Adrenal gland (tissue), 12 donors: ENCODE results near the gene B4GALNT2. TPM values are rescaled to one million over a fixed set of nuclear protein-coding genes. Genes with fewer than 3 reads are reported as not detected.
"Not testable (repeated sequence)": the region's sequence is repeated elsewhere in the genome, so short reads cannot be mapped to it uniquely, and the experiment has no call there.

Source experiments
- DNase-seq, 7 donors: peaks; one replicate each; pipeline ENCODE4 v3.0.0-alpha.2; 2019 to 2020
- H3K27ac ChIP-seq, 5 donors: fragments of 200-600 bp; sonication (generic) in 4 of 5; 1 replicate in 3 of 5; 2 replicates in 2 of 5; pipeline versions ENCODE4 v1.5.1 to v1.8.0; 2016 to 2020; ENCODE audit warnings: mild to moderate bottlenecking in 1 of 5
- H3K27me3 ChIP-seq: fragments of 200-600 bp; 2 replicates; pipeline ENCODE4 v1.8.0; 2021
- H3K36me3 ChIP-seq, 2 donors: fragments of 200-600 bp; replicated peaks in 1 of 2; 1 replicate in 1 of 2; 2 replicates in 1 of 2; pipeline versions ENCODE4 v1.5.1 to v1.8.0; 2018 to 2022
- H3K4me1 ChIP-seq, 2 donors: fragments of 200-600 bp; replicated peaks in 1 of 2; 1 replicate in 1 of 2; 2 replicates in 1 of 2; pipeline versions ENCODE4 v1.5.1 to v1.8.0; 2018 to 2021
- H3K4me3 ChIP-seq, 4 donors: fragments of 200-600 bp; sonication (generic) in 3 of 4; one replicate each; pipeline ENCODE4 v1.5.1; 2016 to 2018
- H3K9me3 ChIP-seq, 3 donors: fragments of 200-600 bp; sonication (generic) in 1 of 3; replicated peaks in 1 of 3; 1 replicate in 2 of 3; 2 replicates in 1 of 3; pipeline versions ENCODE4 v1.5.1 to v1.8.0; 2016 to 2021
- POLR2A ChIP-seq, 2 donors: fragments of 450-650 bp; IDR thresholded peaks; one replicate each; pipeline ENCODE4 v1.6.1; 2017; ENCODE audit warnings: antibody characterized with exemption in 2 of 2, mild to moderate bottlenecking in 2 of 2, moderate library complexity in 1 of 2
- WGBS, 4 donors: extraction: QIAGEN DNeasy Blood & Tissue Kit in 2 of 4; methylation state at CpG; one replicate each; pipeline versions ENCODE4 v1.1.5 to v1.1.7; 2013 to 2017; 5-methylcytosine and 5-hydroxymethylcytosine counted together
- intact Hi-C, 2 donors: fragments of 100-400 bp; cut with DNase I; formaldehyde crosslinking; loops; one replicate each; pipeline versions ENCODE4 v1.14.1 to v1.15.0; 2022 to 2023
- polyA plus RNA-seq, 3 donors: library from polyadenylated mRNA; stranded (reverse); fragments of 200-250 nt in 2 of 3; fragments of 350-450 nt in 1 of 3; fragmentation: Illumina TruSeq in 1 of 3; extraction: RNeasy Lipid Tissue Mini Kit (QIAGEN cat#74804) in 1 of 3; gene quantifications; one replicate each; pipeline ENCODE4 v1.2.3, GENCODE V29; 2013 to 2014
- total RNA-seq, 9 donors: library from RNA; depleted of rRNA in 4 of 9; stranded (reverse); fragments of >200 nt in 4 of 9; fragments of 120-200 nt in 1 of 9; fragmentation: NEBNext Ultra II Directional in 1 of 9; extraction: Animal tissue kit (Norgen Biotek cat#: 25700) in 1 of 9; gene quantifications; one replicate each; pipeline versions ENCODE4 v1.1.0 to v1.2.4, GENCODE V29; 2013 to 2023
- TF ChIP-seq, protein P1 (sequence below), 6 experiments: fragments of 450-650 bp in 4 of 6; fragments of 200-600 bp in 2 of 6; sonication (generic) in 1 of 6; IDR thresholded peaks; 1 replicate in 5 of 6; 2 replicates in 1 of 6; pipeline versions ENCODE4 v1.5.1 to v1.8.0; 2016 to 2021; ENCODE audit warnings: antibody characterized with exemption in 6 of 6, mild to moderate bottlenecking in 2 of 6, moderate library complexity in 1 of 6
- donor health status: healthy with polysubstance abuse.
- donor health status: Bipolar disorder and iron deficiency.
- donor health status: DM: yes; HTN: yes; CAD: no.
- donor health status: DM: no; HTN: no; CAD: no.
- donor health status: DM: no; HTN: no; CAD: no.
- donor health status: DM: yes; HTN: yes; CAD: no.

Gene B4GALNT2
- total and polyA plus RNA-seq, 12 donors = 0.04 to 3.4 (median 0.19) TPM; not detected in 2

DNA sequence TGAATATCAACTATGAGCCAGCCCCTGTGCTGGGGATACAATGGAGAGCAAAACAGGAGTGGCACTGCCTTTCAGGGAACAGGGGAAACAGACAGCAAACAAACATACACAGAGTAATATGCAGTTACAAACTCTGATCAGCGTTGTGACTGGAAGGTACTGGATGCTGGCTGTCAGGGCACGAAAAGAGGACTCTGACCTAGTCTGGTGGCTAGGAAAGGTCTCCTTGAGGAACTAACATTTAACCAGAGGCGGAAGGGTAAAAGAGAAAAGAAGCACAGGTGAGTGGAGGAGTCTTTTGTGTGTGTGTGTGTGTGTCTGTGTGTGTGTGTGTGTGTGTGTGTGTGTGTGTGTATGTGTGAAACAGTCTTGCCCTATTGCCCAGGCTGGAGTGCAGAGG is 12.4 kb upstream of the B4GALNT2 start:
- no peaks in the 10 kb centered on the region for H3K36me3 ChIP-seq
- H3K9me3 ChIP-seq = no peaks in the 10 kb centered on the region
- TF ChIP-seq, protein P1, sequence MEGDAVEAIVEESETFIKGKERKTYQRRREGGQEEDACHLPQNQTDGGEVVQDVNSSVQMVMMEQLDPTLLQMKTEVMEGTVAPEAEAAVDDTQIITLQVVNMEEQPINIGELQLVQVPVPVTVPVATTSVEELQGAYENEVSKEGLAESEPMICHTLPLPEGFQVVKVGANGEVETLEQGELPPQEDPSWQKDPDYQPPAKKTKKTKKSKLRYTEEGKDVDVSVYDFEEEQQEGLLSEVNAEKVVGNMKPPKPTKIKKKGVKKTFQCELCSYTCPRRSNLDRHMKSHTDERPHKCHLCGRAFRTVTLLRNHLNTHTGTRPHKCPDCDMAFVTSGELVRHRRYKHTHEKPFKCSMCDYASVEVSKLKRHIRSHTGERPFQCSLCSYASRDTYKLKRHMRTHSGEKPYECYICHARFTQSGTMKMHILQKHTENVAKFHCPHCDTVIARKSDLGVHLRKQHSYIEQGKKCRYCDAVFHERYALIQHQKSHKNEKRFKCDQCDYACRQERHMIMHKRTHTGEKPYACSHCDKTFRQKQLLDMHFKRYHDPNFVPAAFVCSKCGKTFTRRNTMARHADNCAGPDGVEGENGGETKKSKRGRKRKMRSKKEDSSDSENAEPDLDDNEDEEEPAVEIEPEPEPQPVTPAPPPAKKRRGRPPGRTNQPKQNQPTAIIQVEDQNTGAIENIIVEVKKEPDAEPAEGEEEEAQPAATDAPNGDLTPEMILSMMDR (IDR thresholded peaks at IDR 0.05) = no peak
- TF ChIP-seq POLR2A (IDR thresholded peaks at IDR 0.05) = no peak
- WGBS, 4 donors = 58 to 80% (median 72%) methylated on average over 3 of the region's 3 CpGs
- DNase-seq = no peak
- intact Hi-C loops = no loop called here
- H3K27me3 ChIP-seq = no peaks in the 10 kb centered on the region
- H3K4me3 ChIP-seq = no peak overlapping the region
- no peak overlapping the region for H3K27ac ChIP-seq
- no peaks in the 10 kb centered on the region for H3K4me1 ChIP-seq

DNA sequence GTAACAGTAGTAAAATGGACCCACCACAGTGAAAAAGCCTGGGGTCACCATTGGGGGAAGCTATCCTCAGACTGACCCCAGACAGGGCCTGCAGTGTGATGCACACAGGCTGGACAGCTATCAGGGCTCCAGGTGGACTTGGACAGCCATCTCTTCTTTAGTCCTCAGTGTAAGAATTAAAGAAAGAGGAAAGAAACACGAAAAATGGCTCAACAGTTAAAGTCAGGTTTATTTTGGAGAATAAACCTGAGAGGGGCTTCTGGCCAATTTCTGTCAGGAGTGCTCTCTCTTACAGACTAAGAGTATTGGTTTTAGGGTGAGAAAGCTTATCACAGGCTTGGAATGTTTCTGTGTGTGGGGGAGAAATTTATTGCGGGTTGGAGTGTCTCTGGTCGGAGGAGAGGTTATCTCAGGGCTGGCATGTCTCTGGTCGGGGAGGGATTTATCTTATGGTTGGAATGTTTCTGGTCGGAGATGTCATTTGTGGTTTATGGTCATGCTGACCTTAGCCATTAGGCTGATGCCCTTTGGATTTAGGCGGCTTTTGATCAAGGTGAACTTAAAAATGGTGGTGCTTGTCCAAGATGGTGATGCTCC is 10.8 kb upstream of the B4GALNT2 start:
- Histone ChIP-seq H3K4me3 (no peak overlapping the region), H3K36me3 (no peaks in the 10 kb centered on the region), H3K4me1 (no peaks in the 10 kb centered on the region), H3K9me3 (no peaks in the 10 kb centered on the region), H3K27ac (no peak overlapping the region), H3K27me3 (no peaks in the 10 kb centered on the region)
- no peak for DNase-seq
- intact Hi-C loops = no loop called here
- WGBS, 4 donors = 74 to 83% (median 81%) methylated on average over 6 of the region's 6 CpGs
- TF ChIP-seq POLR2A (IDR thresholded peaks at IDR 0.05) = no peak
- TF ChIP-seq, protein P1 (IDR thresholded peaks at IDR 0.05) = no peak

DNA sequence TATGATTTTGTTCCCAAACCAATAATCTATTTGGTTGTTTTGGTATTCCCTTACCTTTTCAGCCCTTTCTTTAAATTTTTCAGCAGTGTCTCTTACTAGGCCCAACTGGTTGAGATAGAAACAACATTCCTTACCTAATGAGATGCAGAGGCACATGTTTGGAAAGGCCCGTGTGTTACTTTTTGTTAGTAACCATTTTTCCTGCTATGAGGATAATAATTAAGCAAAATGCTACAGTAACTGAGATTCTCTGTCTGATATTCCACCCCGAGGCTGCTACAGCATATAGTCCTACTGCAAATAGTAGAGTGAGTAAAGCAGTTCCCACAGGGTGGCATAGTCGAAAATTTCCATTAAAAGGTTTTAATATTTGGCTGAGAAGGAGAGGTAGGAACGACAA is 10.0 kb upstream of the B4GALNT2 start:
- H3K36me3 ChIP-seq = no peaks in the 10 kb centered on the region
- no peaks in the 10 kb centered on the region for H3K4me1 ChIP-seq
- no peak for DNase-seq
- no peak overlapping the region for H3K27ac ChIP-seq
- intact Hi-C loops = no loop called here
- no peaks in the 10 kb centered on the region for H3K27me3 ChIP-seq
- no peak for TF ChIP-seq POLR2A (IDR thresholded peaks at IDR 0.05)
- no peak overlapping the region for H3K4me3 ChIP-seq
- 78 to 86% (median 83%) methylated on average over 4 of the region's 4 CpGs for WGBS, 4 donors
- H3K9me3 ChIP-seq = no peaks in the 10 kb centered on the region

DNA sequence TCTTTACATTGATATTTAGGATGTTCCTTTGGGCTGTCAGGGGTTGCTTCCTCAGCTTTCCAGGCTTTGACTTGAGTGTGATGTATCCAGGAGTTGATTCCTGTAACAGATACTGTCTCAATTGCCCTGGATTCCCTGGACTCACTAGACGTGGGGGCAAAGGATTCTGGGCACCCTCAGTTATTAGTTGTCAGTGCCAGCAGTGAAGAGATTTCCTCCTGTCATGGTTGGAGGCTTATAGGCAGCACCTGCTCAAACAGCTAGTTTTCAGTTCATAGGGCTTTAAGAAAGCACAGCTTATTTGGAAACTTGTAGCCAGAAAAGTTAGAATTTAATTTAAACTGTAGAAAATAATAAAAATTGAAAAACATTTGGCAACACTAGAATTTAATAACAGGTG is 9.5 kb upstream of the B4GALNT2 start:
- Histone ChIP-seq H3K36me3 (no peaks in the 10 kb centered on the region), H3K27ac (no peak overlapping the region), H3K9me3 (no peaks in the 10 kb centered on the region), H3K4me3 (no peak overlapping the region), H3K4me1 (no peaks in the 10 kb centered on the region), H3K27me3 (no peaks in the 10 kb centered on the region)
- 40 to 57% (median 54%) methylated on average over 1 of the region's 1 CpG for WGBS, 4 donors
- TF ChIP-seq, protein P1 (IDR thresholded peaks at IDR 0.05) = no peak
- TF ChIP-seq POLR2A (IDR thresholded peaks at IDR 0.05) = no peak
- no peak for DNase-seq
- intact Hi-C loops = no loop called here

DNA sequence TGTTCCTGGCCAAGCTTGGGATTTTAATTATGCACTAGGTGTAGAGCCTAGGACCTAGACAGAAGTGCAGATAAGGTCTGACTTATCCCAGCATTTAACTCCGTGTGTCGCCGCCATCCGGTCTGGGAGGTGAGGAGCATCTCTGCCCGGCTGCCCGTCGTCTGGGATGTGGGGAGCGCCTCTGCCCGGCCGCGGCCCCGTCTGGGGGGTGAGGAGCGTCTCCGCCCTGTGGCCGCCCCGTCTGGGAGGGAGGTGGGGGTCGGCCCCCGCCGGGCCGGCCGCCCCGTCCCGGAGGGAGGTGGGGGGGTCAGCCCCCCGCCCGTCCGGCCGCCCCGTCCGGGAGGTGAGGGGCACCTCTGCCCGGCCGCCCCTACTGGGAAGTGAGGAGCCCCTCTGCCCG is 7.1 kb upstream of the B4GALNT2 start:
- Histone ChIP-seq H3K36me3 (no peaks in the 10 kb centered on the region), H3K27ac (no peak overlapping the region), H3K4me1 (no peaks in the 10 kb centered on the region), H3K27me3 (no peaks in the 10 kb centered on the region), H3K9me3 (no peaks in the 10 kb centered on the region), H3K4me3 (no peak overlapping the region)
- intact Hi-C loops = no loop called here
- DNase-seq = no peak
- WGBS, 4 donors = 90 to 100% (median 95%) methylated on average over 4 to 32 of the region's 32 CpGs; no CpG with 5 or more reads in 1 of the 4 donors
- no peak for TF ChIP-seq POLR2A (IDR thresholded peaks at IDR 0.05)
- TF ChIP-seq, protein P1 (IDR thresholded peaks at IDR 0.05) = no peak

DNA sequence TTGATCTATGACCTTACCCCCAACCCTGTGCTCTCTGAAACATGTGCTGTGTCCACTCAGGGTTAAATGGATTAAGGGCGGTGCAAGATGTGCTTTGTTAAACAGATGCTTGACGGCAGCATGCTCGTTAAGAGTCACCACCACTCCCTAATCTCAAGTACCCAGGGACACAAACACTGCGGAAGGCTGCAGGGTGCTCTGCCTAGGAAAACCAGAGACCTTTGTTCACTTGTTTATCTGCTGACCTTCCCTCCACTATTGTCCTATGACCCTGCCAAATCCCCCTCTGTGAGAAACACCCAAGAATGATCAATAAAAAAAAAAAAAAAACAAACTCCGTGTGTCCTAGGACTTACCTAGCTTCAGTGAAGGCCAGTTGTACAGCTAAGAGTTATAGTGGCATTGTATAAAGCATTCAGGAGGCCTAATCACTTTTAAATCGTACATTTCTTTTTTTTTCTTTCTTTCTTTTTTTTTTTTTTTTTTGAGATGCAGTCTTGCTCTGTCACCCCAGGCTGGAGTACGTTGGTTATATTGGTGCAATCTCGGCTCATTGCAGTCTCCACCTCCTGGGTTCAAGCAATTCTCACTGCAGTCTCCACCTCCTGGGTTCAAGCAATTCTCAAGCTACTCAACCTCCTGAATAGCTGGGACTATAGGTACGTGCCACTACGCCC is 6.2 kb upstream of the B4GALNT2 start:
- H3K9me3 ChIP-seq, H3K27ac ChIP-seq, H3K4me1 ChIP-seq, H3K36me3 ChIP-seq, intact Hi-C loops, H3K4me3 ChIP-seq, DNase-seq, H3K27me3 ChIP-seq: not testable (repeated sequence)
- 65 to 78% (median 78%) methylated on average over 10 of the region's 10 CpGs for WGBS, 4 donors

DNA sequence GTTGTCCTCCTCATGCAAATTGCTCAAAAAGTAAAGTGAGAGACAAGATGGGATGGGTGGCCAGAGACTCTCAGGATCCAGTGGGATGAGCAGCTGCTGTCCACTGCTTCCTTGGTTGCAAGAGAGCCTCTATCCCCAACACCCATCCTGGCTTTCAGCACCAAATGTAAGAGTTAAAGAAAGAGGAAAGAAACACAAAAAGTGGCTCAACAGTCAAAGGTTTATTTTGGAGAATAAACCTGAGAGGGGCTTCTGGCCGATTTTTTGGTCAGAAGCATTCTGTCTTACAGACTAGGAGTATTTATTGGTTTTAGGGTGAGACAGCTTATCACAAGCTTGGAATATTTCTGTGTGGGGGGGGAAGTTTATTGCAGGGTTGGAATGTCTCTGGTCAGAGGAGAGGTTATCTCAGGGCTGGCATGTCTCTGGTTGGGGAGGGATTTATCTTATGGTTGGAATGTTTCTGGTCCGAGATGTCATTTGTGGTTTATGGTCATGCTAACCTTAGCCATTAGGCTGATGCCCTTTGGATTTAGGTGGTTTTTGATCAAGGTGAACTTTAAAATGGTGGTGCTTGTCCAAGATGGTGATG is 3.1 kb upstream of the B4GALNT2 start:
- WGBS, 4 donors = 45 to 63% (median 57%) methylated on average over 1 to 2 of the region's 2 CpGs
- H3K4me1 ChIP-seq, DNase-seq, intact Hi-C loops, H3K36me3 ChIP-seq, H3K27ac ChIP-seq, H3K9me3 ChIP-seq, H3K4me3 ChIP-seq: not testable (repeated sequence)
- H3K27me3 ChIP-seq = peaks cover 23% of the 10 kb centered on the region
